PFSK-1 (cell line): ENCODE measurements around the gene GORASP1.

Source experiments
- POLR2AphosphoS5 ChIP-seq: IDR thresholded peaks from 2 replicates; pipeline ENCODE4 v1.6.1; 2012; ENCODE audit warnings: low read depth, mild to moderate bottlenecking, control low read depth, low read length, moderate library complexity
- SIN3A ChIP-seq: IDR thresholded peaks from 2 replicates; pipeline ENCODE4 v1.6.1; 2012; ENCODE audit warnings: mild to moderate bottlenecking, low read length, moderate library complexity, borderline replicate concordance; ENCODE audit not compliant: insufficient read depth

- TF ChIP-seq SIN3A (no peak), POLR2AphosphoS5 (no peak)
Measured at GRCh38 chr3:39075910-39076309, 31.5 kb downstream of the GORASP1 start.
